H1 (cell line): ENCODE data around the gene LKAAEAR1. TPM values are rescaled to one million over a fixed set of nuclear protein-coding genes. Genes with fewer than 3 reads are reported as not detected.

ENCODE experiments used
- CTCF ChIA-PET: fragments of 300-600 bp; sonication (Branson Sonifier 250); formaldehyde crosslinking; loops from one replicate; lab custom pipeline; 2021; ENCODE audit not compliant: partially characterized antibody; lab: Charles Lee
- POLR2A ChIA-PET: fragments of 300-600 bp; sonication (Branson Sonifier 250); formaldehyde crosslinking; loops from one replicate; lab custom pipeline; 2021; ENCODE audit warnings: inconsistent platforms; ENCODE audit not compliant: partially characterized antibody; lab: Charles Lee
- DNase-seq, 2 experiments: peaks; one replicate each; pipeline versions ENCODE4 v3.0.0 to v3.0.0-alpha.2; 2010 to 2022; ENCODE audit warnings: low spot score in 2 of 2, low read depth in 1 of 2, mixed read lengths in 1 of 2
- FAIRE-seq: peaks from 2 replicates; lab custom pipeline; 2011; peaks lifted over from hg19 to GRCh38; lab: Jason Lieb, UNC
- H2AFZ ChIP-seq: 2 replicates; pipeline ENCODE4 v1.8.1; 2012; ENCODE audit warnings: low read length, inconsistent platforms
- H2AK5ac ChIP-seq: 2 replicates; pipeline ENCODE4 v1.6.1; 2013; ENCODE audit warnings: low read depth, low read length
- H2BK120ac ChIP-seq: replicated peaks from 2 replicates; pipeline ENCODE3; 2013; ENCODE audit warnings: low read depth, low read length, inconsistent platforms
- H2BK12ac ChIP-seq: 2 replicates; pipeline ENCODE4 v1.6.1; 2013; ENCODE audit warnings: low read depth, low read length
- H2BK15ac ChIP-seq: 2 replicates; pipeline ENCODE4 v1.6.1; 2013; ENCODE audit warnings: low read length
- H2BK20ac ChIP-seq: 2 replicates; pipeline ENCODE4 v1.6.1; 2013; ENCODE audit warnings: low read length
- H2BK5ac ChIP-seq: 2 replicates; pipeline ENCODE4 v1.6.1; 2013; ENCODE audit warnings: low read depth, low read length
- H3K14ac ChIP-seq: 2 replicates; pipeline ENCODE4 v1.6.1; 2013; ENCODE audit warnings: inconsistent platforms; ENCODE audit not compliant: insufficient read length
- H3K18ac ChIP-seq: 2 replicates; pipeline ENCODE4 v1.6.1; 2013; ENCODE audit warnings: low read length; ENCODE audit errors: extremely low read depth
- H3K23ac ChIP-seq: 2 replicates; pipeline ENCODE4 v1.6.1; 2013; ENCODE audit warnings: inconsistent platforms; ENCODE audit not compliant: insufficient read length
- H3K23me2 ChIP-seq: 2 replicates; pipeline ENCODE4 v1.6.1; 2013; ENCODE audit warnings: low read depth, low read length
- H3K27ac ChIP-seq: 2 replicates; pipeline ENCODE4 v1.6.1; 2011; ENCODE audit warnings: low read depth, low read length, inconsistent platforms
- H3K27me3 ChIP-seq, 4 experiments: replicated peaks in 1 of 4; 1 replicate in 1 of 4; 2 replicates in 3 of 4; pipeline versions ENCODE4 v1.6.1 to v1.8.1; 2011 to 2013; ENCODE audit warnings: low read length in 3 of 4, mild to moderate bottlenecking in 3 of 4, inconsistent platforms in 2 of 4, mixed read lengths in 2 of 4, moderate library complexity in 1 of 4; ENCODE audit not compliant: control insufficient read depth in 3 of 4, insufficient read depth in 3 of 4; ENCODE audit errors: extremely low read depth in 1 of 4
- H3K36me3 ChIP-seq, 4 experiments: 2 replicates each; pipeline versions ENCODE4 v1.6.1 to v1.8.1; 2011 to 2013; ENCODE audit warnings: mild to moderate bottlenecking in 4 of 4, low read length in 3 of 4, moderate library complexity in 2 of 4, control low read depth in 1 of 4, inconsistent platforms in 1 of 4; ENCODE audit not compliant: insufficient read depth in 4 of 4, control insufficient read depth in 2 of 4
- H3K4ac ChIP-seq: replicated peaks from 2 replicates; pipeline ENCODE3; 2013; ENCODE audit warnings: low read length, low read depth, mixed read lengths, inconsistent platforms; ENCODE audit not compliant: insufficient read length
- H3K4me1 ChIP-seq, 4 experiments: replicated peaks in 1 of 4; 1 replicate in 1 of 4; 2 replicates in 3 of 4; pipeline versions ENCODE4 v1.6.1 to v1.8.1; 2011 to 2013; ENCODE audit warnings: low read length in 3 of 4, inconsistent platforms in 2 of 4, mixed read lengths in 1 of 4; ENCODE audit not compliant: insufficient read depth in 4 of 4, control insufficient read depth in 3 of 4
- H3K4me2 ChIP-seq, 2 experiments: 2 replicates each; pipeline versions ENCODE4 v1.6.1 to v1.8.1; 2011 to 2013; ENCODE audit warnings: low read depth in 2 of 2, low read length in 2 of 2, control low read depth in 1 of 2, inconsistent platforms in 1 of 2, mild to moderate bottlenecking in 1 of 2; ENCODE audit not compliant: insufficient read depth in 1 of 2
- H3K4me3 ChIP-seq, 4 experiments: fragments of 200-600, 300-600 bp in 1 of 4; sonication (generic), shearing (Covaris generic), sonication (Bioruptor Twin) in 1 of 4; 2 replicates each; pipeline versions ENCODE4 v1.5.1 to v1.8.1; 2011 to 2016; ENCODE audit warnings: low read length in 4 of 4, low read depth in 3 of 4, control low read depth in 2 of 4, inconsistent platforms in 2 of 4, mild to moderate bottlenecking in 2 of 4, mixed read lengths in 1 of 4, moderate library complexity in 1 of 4; ENCODE audit not compliant: insufficient read depth in 2 of 4; ENCODE audit errors: extremely low read depth in 1 of 4
- H3K56ac ChIP-seq: replicated peaks from 2 replicates; pipeline ENCODE3; 2013; ENCODE audit warnings: low read depth, mild to moderate bottlenecking, mixed read lengths, low read length, inconsistent platforms; ENCODE audit not compliant: insufficient read length
- H3K79me1 ChIP-seq: 2 replicates; pipeline ENCODE4 v1.6.1; 2013; ENCODE audit warnings: low read depth, low read length, control low read depth
- H3K79me2 ChIP-seq, 2 experiments: 2 replicates each; pipeline versions ENCODE4 v1.6.1 to v1.8.1; 2012 to 2013; ENCODE audit warnings: low read length in 2 of 2, mild to moderate bottlenecking in 2 of 2, inconsistent platforms in 1 of 2; ENCODE audit not compliant: insufficient read depth in 2 of 2, control insufficient read depth in 1 of 2
- H3K9ac ChIP-seq, 4 experiments: replicated peaks in 1 of 4; 1 replicate in 1 of 4; 2 replicates in 3 of 4; pipeline versions ENCODE4 v1.6.1 to v1.8.1; 2011 to 2013; ENCODE audit warnings: low read depth in 3 of 4, low read length in 3 of 4, control low read depth in 2 of 4, mild to moderate bottlenecking in 2 of 4, moderate library complexity in 2 of 4, inconsistent platforms in 1 of 4; ENCODE audit errors: extremely low read depth in 1 of 4
- H3K9me3 ChIP-seq, 2 experiments: 2 replicates each; pipeline versions ENCODE4 v1.6.1 to v1.8.1; 2012 to 2013; ENCODE audit warnings: mild to moderate bottlenecking in 2 of 2, moderate library complexity in 2 of 2, control low read depth in 1 of 2, inconsistent platforms in 1 of 2, low read depth in 1 of 2, low read length in 1 of 2, mixed read lengths in 1 of 2; ENCODE audit not compliant: insufficient read depth in 2 of 2
- H4K20me1 ChIP-seq, 2 experiments: replicated peaks in 1 of 2; 2 replicates each; pipeline versions ENCODE3 to v1.8.1; 2011 to 2013; ENCODE audit warnings: inconsistent platforms in 2 of 2, low read length in 2 of 2, mild to moderate bottlenecking in 1 of 2; ENCODE audit not compliant: insufficient read depth in 2 of 2, control insufficient read depth in 1 of 2
- H4K5ac ChIP-seq: 2 replicates; pipeline ENCODE4 v1.6.1; 2013; ENCODE audit warnings: low read length, low read depth, mixed read lengths, inconsistent platforms; ENCODE audit not compliant: insufficient read length
- H4K8ac ChIP-seq: 2 replicates; pipeline ENCODE4 v1.8.0; 2013; ENCODE audit warnings: mild to moderate bottlenecking, moderate library complexity, low read length, inconsistent platforms; ENCODE audit not compliant: insufficient read depth; ENCODE audit errors: extremely low read depth
- H4K91ac ChIP-seq: replicated peaks from 2 replicates; pipeline ENCODE3; 2013; ENCODE audit warnings: low read length, mixed read lengths, inconsistent platforms; ENCODE audit not compliant: insufficient read length
- BACH1 ChIP-seq: IDR thresholded peaks from 2 replicates; pipeline ENCODE4 v1.6.1; 2012; ENCODE audit warnings: low read length, improper control_type of control experiment
- CEBPB ChIP-seq: IDR thresholded peaks from 2 replicates; pipeline ENCODE4 v1.6.1; 2012; ENCODE audit warnings: low read depth, low read length
- JUND ChIP-seq: IDR thresholded peaks from 2 replicates; pipeline ENCODE4 v1.6.1; 2011; ENCODE audit warnings: mild to moderate bottlenecking, improper control_type of control experiment, low read length
- POLR2A ChIP-seq, 2 experiments: IDR thresholded peaks; 1 replicate in 1 of 2; 2 replicates in 1 of 2; pipeline ENCODE4 v1.6.1; 2011; ENCODE audit warnings: low read depth in 2 of 2, low read length in 2 of 2, mild to moderate bottlenecking in 2 of 2; ENCODE audit errors: control extremely low read depth in 1 of 2
- SIRT6 ChIP-seq: IDR thresholded peaks from one replicate; pipeline ENCODE4 v1.7.1; 2012; ENCODE audit warnings: low read length, inconsistent platforms
- WGBS, 2 experiments: shearing (Covaris generic) in 1 of 2; methylation state at CpG; one replicate each; pipeline versions ENCODE4 v1.1.6 to v1.1.7; 2013 to 2015; ENCODE audit warnings: low lambda C conversion rate in 2 of 2, mixed read lengths in 2 of 2, inconsistent platforms in 1 of 2, low coverage in 1 of 2, missing lambda C conversion rate in 1 of 2; ENCODE audit not compliant: insufficient replicate concordance in 2 of 2, insufficient coverage in 1 of 2, insufficient read length in 1 of 2; ENCODE audit errors: extremely low coverage in 1 of 2, missing lambda C conversion rate in 1 of 2; 5-methylcytosine and 5-hydroxymethylcytosine counted together
- polyA plus RNA-seq, 7 experiments: library from polyadenylated mRNA; depleted of rRNA in 3 of 7; stranded (reverse) in 5 of 7; unstranded in 2 of 7; fragments of >200 nt in 5 of 7; fragments of 200-250 nt in 2 of 7; gene quantifications; 1 replicate in 5 of 7; 2 replicates in 1 of 7; 4 replicates in 1 of 7; pipeline versions ENCODE4 v1.2.1 to v1.2.3, GENCODE V29; 2011 to 2013; ENCODE audit warnings: missing spikeins in 2 of 7, mixed read lengths in 2 of 7
- total RNA-seq: library from RNA; stranded (reverse); fragmentation: NEBNext Ultra II Directional; extraction: Animal tissue kit (Norgen Biotek cat#: 25700); gene quantifications from 2 replicates; pipeline ENCODE4 v1.2.1, GENCODE V29; 2021

Gene LKAAEAR1
- total and polyA plus RNA-seq, 2 of the 8 experiments (the other 6 are each of a cell fraction or from before 2014, with no cell fraction given): 0.41 to 0.53 TPM

- H2BK20ac ChIP-seq: no peak overlapping the region
- H4K91ac ChIP-seq: peak overlapping the region; percentile 27
- no peak overlapping the region for H3K9ac ChIP-seq
- FAIRE-seq (no peak), DNase-seq (no peak)
- H3K79me1 ChIP-seq: 0 out of 2 replicates have a peak, but pooled peaks cover 3% of the 10 kb centered on the region
- peak overlapping the region; percentile 92; the same call in 1 of the 2 replicates for H2BK12ac ChIP-seq
- H2BK15ac ChIP-seq: peak overlapping the region; percentile 46; the same call in 1 of the 2 replicates
- H3K4me2 ChIP-seq: no peak overlapping the region
- no peaks in the 10 kb centered on the region for H3K9me3 ChIP-seq
- no peak overlapping the region for H2BK120ac ChIP-seq
- peaks cover 2 to 11% of the 10 kb centered on the region in 2 experiments for H4K20me1 ChIP-seq
- H4K5ac ChIP-seq: no peak overlapping the region
- WGBS, 2 experiments: 93% methylated on average over 20 of the region's 20 CpGs; no CpG with 5 or more reads in 1 of the 2 experiments
- H3K23me2 ChIP-seq: no peaks in the 10 kb centered on the region
- peaks cover 0 to 16% (median 5%) of the 10 kb centered on the region in 4 experiments; a peak in 6 of 7 replicates for H3K4me1 ChIP-seq
- H3K27ac ChIP-seq: no peak overlapping the region
- ChIA-PET POLR2A (interaction anchor here (1.7 to 1.9 kb wide), 3 partner anchors 14 to 30 kb away, joined by 4 to 6 read pairs (median 5); partner anchors contain the start of gene LKAAEAR1), CTCF (interaction anchor here (0.5 to 3.1 kb wide), 15 partner anchors 9 to 1198 kb away, joined by 3 to 33 read pairs (median 6); partner anchors contain the start of genes C20orf204, LKAAEAR1, OPRL1 and RGS19)
- H2BK5ac ChIP-seq: no peak overlapping the region
- peaks cover 0 to 8% (median 3%) of the 10 kb centered on the region in 4 experiments; a peak in 3 of 8 replicates for H3K36me3 ChIP-seq
- H3K23ac ChIP-seq: no peak overlapping the region
- no peak overlapping the region for H3K14ac ChIP-seq
- no peak overlapping the region for H2AFZ ChIP-seq
- no peak overlapping the region for H3K4me3 ChIP-seq
- H4K8ac ChIP-seq: peak overlapping the region; percentile 62
- peak overlapping the region; percentile 90; the same call in 1 of the 2 replicates for H2AK5ac ChIP-seq
- H3K27me3 ChIP-seq: no peaks in the 10 kb centered on the region
- peak overlapping the region; percentile 21 for H3K4ac ChIP-seq
- no peak overlapping the region; the same call in 1 of the 2 replicates for H3K18ac ChIP-seq
- no peak overlapping the region for H3K56ac ChIP-seq
- H3K79me2 ChIP-seq: no peaks in the 10 kb centered on the region
- TF ChIP-seq POLR2A (IDR thresholded peaks at IDR 0.05; ENCODE audit: control extremely low read depth in 1 of 2, low read depth in 2 of 2, low read length in 2 of 2) (no peak), CEBPB (no peak), JUND (no peak), BACH1 (no peak), SIRT6 (no peak)
These were observed 15.0 kb downstream of the LKAAEAR1 start for GRCh38 chr20:64069209-64069613.
